Measurements from ENCODE around the gene GABRG3.
A peak's percentile ranks its signal among the peaks of the same experiment; 100 is the strongest.

GABRG3 gene

GRCh38 chr15:27114473-27114872, 143.5 kb downstream of the GABRG3 start:
- DNase-seq, result no peak

GRCh38 chr15:27119695-27120266, 148.8 kb downstream of the GABRG3 start:
- DNase-seq, result no peak

GRCh38 chr15:27121672-27122071, 150.7 kb downstream of the GABRG3 start:
- no peak for DNase-seq

GRCh38 chr15:27123291-27123690, 152.3 kb downstream of the GABRG3 start:
- no peak for DNase-seq

GRCh38 chr15:27123808-27124207, 152.8 kb downstream of the GABRG3 start:
- DNase-seq, result no peak

- no peak for DNase-seq
Measured at GRCh38 chr15:27124287-27124871, 153.4 kb downstream of the GABRG3 start.

GRCh38 chr15:27125185-27125584, 154.2 kb downstream of the GABRG3 start:
- DNase-seq, result no peak

- no peak for DNase-seq
Measured at GRCh38 chr15:27126449-27126848, 155.5 kb downstream of the GABRG3 start.

- no peak for DNase-seq
Measured at GRCh38 chr15:27127815-27128570, 157.0 kb downstream of the GABRG3 start.

GRCh38 chr15:27133249-27133648, 162.3 kb downstream of the GABRG3 start:
- DNase-seq, result no peak

- no peak for DNase-seq
Measured at GRCh38 chr15:27134481-27134880, 163.5 kb downstream of the GABRG3 start.

GRCh38 chr15:27135151-27135550, 164.2 kb downstream of the GABRG3 start:
- no peak for DNase-seq

GRCh38 chr15:27137127-27137526, 166.1 kb downstream of the GABRG3 start:
- no peak for DNase-seq

- DNase-seq, result no peak
Measured at GRCh38 chr15:27165590-27165989, 194.6 kb downstream of the GABRG3 start.

GRCh38 chr15:27166917-27167316, 195.9 kb downstream of the GABRG3 start:
- no peak for DNase-seq

- DNase-seq, result no peak
Measured at GRCh38 chr15:27167738-27168137, 196.8 kb downstream of the GABRG3 start.

GRCh38 chr15:27170851-27171250, 199.9 kb downstream of the GABRG3 start:
- no peak for DNase-seq

GRCh38 chr15:27172821-27173220, 201.8 kb downstream of the GABRG3 start:
- no peak for DNase-seq

GRCh38 chr15:27175472-27176153, 204.6 kb downstream of the GABRG3 start:
- DNase-seq, result no peak

GRCh38 chr15:27176785-27177406, 205.9 kb downstream of the GABRG3 start:
- DNase-seq, result peak; percentile 3

- no peak for DNase-seq
Measured at GRCh38 chr15:27179789-27180188, 208.8 kb downstream of the GABRG3 start.

GRCh38 chr15:27182561-27183110, 211.7 kb downstream of the GABRG3 start:
- no peak for DNase-seq

- peak; percentile 14 for DNase-seq
Measured at GRCh38 chr15:27183201-27183600, 212.2 kb downstream of the GABRG3 start.
